Limb (tissue), 2 donors: ENCODE measurements around the gene SELENOO.
A peak's percentile ranks its signal among the peaks of the same experiment; 100 is the strongest.

ENCODE experiments used
- DNase-seq, 2 donors: peaks; one replicate each; pipeline ENCODE4 v3.0.0-alpha.2; 2016; ENCODE audit errors: extremely low spot score in 2 of 2

Gene SELENOO

GRCh38 chr22:50171965-50172421 is 28.8 kb upstream of the SELENOO start:
- no peak for DNase-seq

- no peak for DNase-seq
Measured at GRCh38 chr22:50173311-50173982, 27.4 kb upstream of the SELENOO start.

- no peak for DNase-seq
Measured at GRCh38 chr22:50173983-50174355, 26.8 kb upstream of the SELENOO start.

GRCh38 chr22:50174382-50175190 is 26.2 kb upstream of the SELENOO start:
- no peak for DNase-seq

GRCh38 chr22:50175191-50175461 is 25.7 kb upstream of the SELENOO start:
- DNase-seq, result no peak

- DNase-seq, result no peak
Measured at GRCh38 chr22:50175921-50176849, 24.6 kb upstream of the SELENOO start.

- DNase-seq, result no peak
Measured at GRCh38 chr22:50176850-50177536, 23.8 kb upstream of the SELENOO start.

- DNase-seq, result no peak
Measured at GRCh38 chr22:50177537-50178470, 23.0 kb upstream of the SELENOO start.

- DNase-seq, result peak in 1 of 2 donors; percentile 37
Measured at GRCh38 chr22:50178471-50178864, 22.3 kb upstream of the SELENOO start.

GRCh38 chr22:50178871-50179869 is 21.6 kb upstream of the SELENOO start:
- DNase-seq, result peak in 1 of 2 donors; percentile 24

- DNase-seq, result no peak
Measured at GRCh38 chr22:50179937-50180726, 20.7 kb upstream of the SELENOO start.

- peak in 1 of 2 donors; percentile 21 for DNase-seq
Measured at GRCh38 chr22:50180727-50181521, 19.9 kb upstream of the SELENOO start.

GRCh38 chr22:50182176-50183081 is 18.4 kb upstream of the SELENOO start:
- DNase-seq, result no peak

GRCh38 chr22:50183141-50183971 is 17.5 kb upstream of the SELENOO start:
- no peak for DNase-seq
